OCI-LY7 (cell line): Measurements from ENCODE around the gene VWA7. TPM values are rescaled to one million over a fixed set of nuclear protein-coding genes. Genes with fewer than 3 reads are reported as not detected.

Experiments
- BruUV-seq: library from RNA; stranded (reverse); fragments of 400-500 nt; replicated peaks from 2 replicates; lab custom pipeline; 2021; lab: Mats Ljungman, UMichigan
- CTCF ChIA-PET: fragments of 300-600 bp; sonication (Branson Sonifier 250); formaldehyde crosslinking; loops from one replicate; lab custom pipeline; 2022; ENCODE audit warnings: antibody characterized with exemption; ENCODE audit not compliant: unreplicated experiment; lab: Charles Lee
- POLR2A ChIA-PET: fragments of 300-600 bp; sonication (Branson Sonifier 250); formaldehyde crosslinking; loops from one replicate; lab custom pipeline; 2022; ENCODE audit warnings: antibody characterized with exemption; lab: Charles Lee
- DNase-seq: peaks from one replicate; pipeline ENCODE4 v3.0.0-alpha.2; 2015; ENCODE audit warnings: low spot score
- H2AFZ ChIP-seq: fragments of 200-600 bp; sonication (generic), shearing (Covaris generic); 2 replicates; pipeline ENCODE4 v1.6.1; 2014; ENCODE audit warnings: mild to moderate bottlenecking, antibody characterized with exemption, low read length, moderate library complexity
- H3K27ac ChIP-seq: fragments of 200-600 bp; sonication (generic); 2 replicates; pipeline ENCODE4 v1.5.1; 2014; ENCODE audit warnings: mixed run types, low read depth, mild to moderate bottlenecking, moderate library complexity, low read length, inconsistent platforms; ENCODE audit not compliant: poor library complexity, severe bottlenecking
- H3K36me3 ChIP-seq: fragments of 200-600 bp; sonication (generic); 2 replicates; pipeline ENCODE4 v1.6.1; 2014; ENCODE audit warnings: mild to moderate bottlenecking, antibody characterized with exemption, low read length, moderate library complexity, mixed read lengths; ENCODE audit not compliant: insufficient read depth
- H3K4me1 ChIP-seq: fragments of 200-600 bp; sonication (generic); 2 replicates; pipeline ENCODE4 v1.5.1; 2014; ENCODE audit warnings: mild to moderate bottlenecking, low read length; ENCODE audit not compliant: insufficient read depth, poor library complexity, severe bottlenecking
- H3K4me2 ChIP-seq: fragments of 200-600 bp; sonication (generic); 2 replicates; pipeline ENCODE4 v1.6.1; 2014; ENCODE audit warnings: mild to moderate bottlenecking, low read length
- H3K4me3 ChIP-seq: fragments of 200-600 bp; sonication (generic); 2 replicates; pipeline ENCODE4 v1.5.1; 2014; ENCODE audit warnings: mild to moderate bottlenecking, low read depth, low read length; ENCODE audit not compliant: poor library complexity, severe bottlenecking
- H3K79me2 ChIP-seq: fragments of 200-600 bp; sonication (generic); 2 replicates; pipeline ENCODE4 v1.6.1; 2016; ENCODE audit warnings: low read depth, mild to moderate bottlenecking, low read length, moderate library complexity, mixed read lengths; ENCODE audit not compliant: insufficient read depth
- H3K9me2 ChIP-seq: fragments of 200-600 bp; sonication (generic); 2 replicates; pipeline ENCODE4 v1.6.1; 2016; ENCODE audit warnings: mild to moderate bottlenecking, low read length, mixed read lengths; ENCODE audit not compliant: insufficient read depth
- H3K9me3 ChIP-seq: fragments of 200-600 bp; sonication (generic); 2 replicates; pipeline ENCODE4 v1.6.1; 2014; ENCODE audit warnings: mild to moderate bottlenecking, mixed run types, low read length, mixed read lengths
- H4K20me1 ChIP-seq: fragments of 200-600 bp; sonication (generic); 2 replicates; pipeline ENCODE4 v1.6.1; 2014; ENCODE audit warnings: mild to moderate bottlenecking, antibody characterized with exemption, low read length, moderate library complexity, mixed read lengths; ENCODE audit not compliant: insufficient read depth
- CTCF ChIP-seq: fragments of 200-600 bp; sonication (generic); conservative IDR thresholded peaks from 2 replicates; pipeline ENCODE4 v1.5.1; 2014; ENCODE audit warnings: mild to moderate bottlenecking, antibody characterized with exemption, low read length, moderate library complexity, mixed read lengths
- EZH2phosphoT487 ChIP-seq: fragments of 200-600 bp; sonication (generic); IDR thresholded peaks from 2 replicates; pipeline ENCODE4 v1.6.1; 2018; ENCODE audit warnings: low read depth, borderline replicate concordance, mild to moderate bottlenecking, mixed run types, antibody characterized with exemption, low read length, moderate library complexity, mixed read lengths
- intact Hi-C: fragments of 100-400 bp; cut with micrococcal nuclease; formaldehyde crosslinking; loops from one replicate; pipeline ENCODE4 v1.10.0; 2022; ENCODE audit not compliant: unreplicated experiment
- total RNA-seq, 2 experiments: library from RNA; depleted of rRNA in 1 of 2; stranded (reverse); fragments of >200 nt in 1 of 2; shearing (Covaris generic) in 1 of 2; gene quantifications; 2 replicates each; pipeline ENCODE4 v1.2.3, GENCODE V29; 2014 to 2022

Gene VWA7
- total RNA-seq, 2 experiments from 2014 or later = 2.2 to 6.5 TPM

GRCh38 chr6:31740397-31741223, 36.5 kb downstream of the VWA7 start:
- H3K4me1 ChIP-seq = peaks cover 50% of the 10 kb centered on the region
- H3K4me2 ChIP-seq = peak overlapping the region; percentile 75
- H2AFZ ChIP-seq = no peak overlapping the region; the same call in 1 of the 2 replicates
- TF ChIP-seq CTCF = no peak
- TF ChIP-seq EZH2phosphoT487 = no peak
- H3K27ac ChIP-seq = peak overlapping the region; percentile 93
- CTCF ChIA-PET = interaction anchor here (0.7 to 1.7 kb wide), 5 partner anchors 11 to 55 kb away, joined by 3 to 6 read pairs (median 3); partner anchors contain the start of genes ABHD16A and VARS1
- no peaks in the 10 kb centered on the region for H3K9me2 ChIP-seq
- intact Hi-C loops = loop anchor here (5.0 kb wide), 1 partner anchor 47 kb away; no protein-coding TSS in a partner anchor
- peaks cover 27% of the 10 kb centered on the region for H3K79me2 ChIP-seq
- no peaks in the 10 kb centered on the region for H4K20me1 ChIP-seq
- no TSS peak for BruUV-seq
- POLR2A ChIA-PET = interaction anchor here (0.6 to 7.1 kb wide), 13 partner anchors 9 to 227 kb away, joined by 3 to 43 read pairs (median 4); partner anchors contain the start of genes ABHD16A, HSPA1B and LSM2
- peaks cover 45% of the 10 kb centered on the region for H3K36me3 ChIP-seq
- peak overlapping the region; percentile 79 for H3K4me3 ChIP-seq
- DNase-seq = peak; percentile 69
- no peaks in the 10 kb centered on the region for H3K9me3 ChIP-seq

GRCh38 chr6:31739639-31740396, 37.3 kb downstream of the VWA7 start, which contains the start of gene MSH5:
Gene MSH5, plus strand, starts transcription at chr6:31740005. Its CDS starts 462 bp downstream, at chr6:31740467.
- no peak for TF ChIP-seq EZH2phosphoT487
- TF ChIP-seq CTCF = no peak
- CTCF ChIA-PET = interaction anchor here (0.5 to 1.7 kb wide), 5 partner anchors 12 to 61 kb away, joined by 3 to 6 read pairs (median 3); partner anchors contain the start of genes ABHD16A and VARS1
- peak within 1 kb of the TSS; percentile 93 for H3K27ac ChIP-seq
- peaks cover 38% of the 10 kb centered on the region for H3K36me3 ChIP-seq
- H4K20me1 ChIP-seq = no peaks in the 10 kb centered on the region
- POLR2A ChIA-PET = interaction anchor here (0.6 to 7.1 kb wide), 15 partner anchors 10 to 123 kb away, joined by 3 to 43 read pairs (median 4); partner anchors contain the start of genes ABHD16A, HSPA1B, LSM2 and NEU1
- H3K9me2 ChIP-seq = no peaks in the 10 kb centered on the region
- peaks cover 50% of the 10 kb centered on the region for H3K4me1 ChIP-seq
- peaks cover 34% of the 10 kb centered on the region for H3K79me2 ChIP-seq
- intact Hi-C loops = loop anchor here (1.0 to 5.0 kb wide), 9 partner anchors 37 to 247 kb away; partner anchors contain the start of genes ABHD16A, ATP6V1G2, HSPA1B and NFKBIL1
- BruUV-seq = TSS peak; percentile 61
- H3K4me2 ChIP-seq = peak within 1 kb of the TSS; percentile 76
- H3K9me3 ChIP-seq = no peaks in the 10 kb centered on the region
- H3K4me3 ChIP-seq = peak within 1 kb of the TSS; percentile 79
- H2AFZ ChIP-seq = no peak within 1 kb of the TSS; the same call in 1 of the 2 replicates
- DNase-seq = peak; percentile 100
